Stromal cell of bone marrow (primary cell): ENCODE results near the gene UBE2E2.
"Not testable (repeated sequence)": the region's sequence is repeated elsewhere in the genome, so short reads cannot be mapped to it uniquely, and the experiment has no call there.

Experiments used
- DNase-seq: peaks from one replicate; pipeline ENCODE4 v3.0.0-alpha.2; 2012; ENCODE audit warnings: low read depth

The UBE2E2 gene

DNA sequence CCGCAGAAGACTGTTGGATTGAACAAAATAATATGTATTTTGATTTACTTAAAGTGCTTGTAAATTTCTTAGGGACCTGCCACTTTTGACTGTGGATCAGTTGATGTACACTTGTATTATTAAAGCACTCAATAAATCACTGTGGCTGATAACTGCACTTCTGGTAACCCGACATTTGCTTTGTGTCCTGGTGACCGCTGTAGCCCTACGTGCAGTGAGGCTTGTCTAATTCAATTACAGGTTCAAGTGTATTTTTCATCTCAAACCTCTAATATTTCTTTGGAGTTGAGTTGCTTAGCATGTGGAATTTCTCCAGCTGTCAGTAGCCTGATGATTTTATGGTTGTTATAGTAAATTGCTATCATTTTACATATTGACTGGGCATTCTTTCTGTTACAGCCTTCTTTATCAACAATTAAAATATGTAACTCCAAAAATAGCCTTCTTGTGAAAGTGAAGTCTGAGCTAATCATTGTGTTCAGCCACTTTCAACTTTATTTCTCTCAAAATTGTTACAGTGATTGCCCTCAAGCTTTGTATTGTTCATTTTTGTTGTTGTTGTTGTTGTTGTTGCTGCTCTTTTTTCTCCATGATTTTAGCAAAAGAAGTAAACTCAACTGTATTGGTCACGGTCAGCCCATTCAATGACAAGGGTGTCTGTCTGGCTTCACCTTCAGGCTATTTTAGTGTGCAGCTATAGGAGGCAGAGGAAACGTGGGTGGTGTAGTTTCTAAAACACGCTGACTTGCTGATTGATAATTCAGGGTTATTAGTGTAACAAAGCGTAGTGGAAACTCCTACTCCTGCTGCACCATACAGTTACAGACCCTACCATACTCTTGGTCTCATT is 387.5 kb downstream of the UBE2E2 start:
- DNase-seq = no peak

DNA sequence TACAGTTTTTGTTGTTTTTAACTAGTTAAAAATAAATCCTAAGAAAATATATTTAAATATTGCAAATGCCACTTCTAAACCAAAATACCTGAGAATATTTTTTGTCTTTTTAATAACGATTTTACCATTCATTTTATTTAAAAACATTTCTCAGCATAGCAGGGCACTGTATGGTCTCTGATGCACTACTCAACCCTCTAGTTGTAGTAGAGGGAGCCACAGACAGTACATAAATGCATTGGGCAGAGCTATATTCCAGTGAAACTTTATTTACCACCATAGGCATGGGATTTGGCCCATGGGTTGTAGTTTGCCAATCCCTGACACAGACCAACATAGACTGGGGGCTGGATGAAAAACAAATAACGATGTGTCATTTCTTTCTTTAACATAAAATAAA is 388.2 kb downstream of the UBE2E2 start:
- no peak for DNase-seq

GRCh38 chr3:23592961-23593931 is 390.1 kb downstream of the UBE2E2 start:
- DNase-seq = no peak

GRCh38 chr3:23594066-23594465 is 390.9 kb downstream of the UBE2E2 start:
- DNase-seq = no peak

DNA sequence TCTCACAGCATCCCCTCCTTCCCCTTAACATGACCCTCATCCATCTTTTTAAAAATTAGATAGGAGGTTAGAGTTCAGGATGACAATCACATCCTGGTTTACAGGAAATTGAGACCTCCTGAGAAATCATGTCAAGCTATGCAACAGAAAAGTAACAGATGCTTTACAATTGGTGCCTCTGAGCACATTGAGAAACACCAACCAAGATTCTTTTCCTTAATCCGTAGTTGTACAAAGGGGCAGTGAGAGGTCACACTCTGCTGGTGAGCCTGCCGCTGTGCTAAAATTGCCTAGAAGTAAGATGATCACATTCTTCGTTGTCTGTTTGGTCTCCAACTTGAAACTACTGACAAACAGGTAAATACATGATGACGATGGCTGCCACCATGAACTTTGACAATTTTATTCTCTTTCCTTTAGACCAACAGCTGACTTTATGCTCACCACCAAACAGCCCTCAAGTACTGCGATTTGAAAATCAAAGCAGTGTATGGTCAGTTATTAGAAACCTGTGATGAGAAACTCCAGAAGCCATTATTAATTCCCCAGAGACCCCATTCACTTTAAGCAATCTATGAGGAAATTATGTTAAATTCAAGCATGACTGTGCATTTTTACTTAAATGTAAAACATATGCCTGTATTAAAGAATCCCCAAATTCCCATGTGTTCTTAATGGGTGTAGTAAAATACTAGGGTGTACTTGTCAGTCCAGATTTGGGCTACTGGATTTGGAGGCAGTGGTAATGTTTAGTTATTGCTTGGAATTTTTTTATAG is 392.0 kb downstream of the UBE2E2 start:
- DNase-seq = no peak

DNA sequence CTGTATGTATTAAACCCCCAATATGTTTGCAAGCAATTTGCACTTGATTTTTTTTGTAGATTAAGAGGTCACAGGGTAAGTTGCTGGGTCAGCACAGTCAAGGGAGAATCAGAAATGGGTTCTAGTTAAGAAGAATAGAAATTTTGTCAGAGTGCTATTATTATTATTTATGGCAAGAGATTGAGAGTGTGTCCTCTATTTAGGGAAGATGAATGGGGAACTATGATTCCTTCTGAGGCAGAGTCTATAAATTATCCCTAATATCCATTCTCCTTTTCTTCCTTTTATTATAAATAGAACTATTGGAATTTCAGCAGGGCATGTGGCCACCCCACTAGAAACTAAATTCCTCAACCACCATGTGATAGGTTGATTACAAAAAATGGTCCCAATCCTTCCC is 392.7 kb downstream of the UBE2E2 start:
- no peak for DNase-seq

DNA sequence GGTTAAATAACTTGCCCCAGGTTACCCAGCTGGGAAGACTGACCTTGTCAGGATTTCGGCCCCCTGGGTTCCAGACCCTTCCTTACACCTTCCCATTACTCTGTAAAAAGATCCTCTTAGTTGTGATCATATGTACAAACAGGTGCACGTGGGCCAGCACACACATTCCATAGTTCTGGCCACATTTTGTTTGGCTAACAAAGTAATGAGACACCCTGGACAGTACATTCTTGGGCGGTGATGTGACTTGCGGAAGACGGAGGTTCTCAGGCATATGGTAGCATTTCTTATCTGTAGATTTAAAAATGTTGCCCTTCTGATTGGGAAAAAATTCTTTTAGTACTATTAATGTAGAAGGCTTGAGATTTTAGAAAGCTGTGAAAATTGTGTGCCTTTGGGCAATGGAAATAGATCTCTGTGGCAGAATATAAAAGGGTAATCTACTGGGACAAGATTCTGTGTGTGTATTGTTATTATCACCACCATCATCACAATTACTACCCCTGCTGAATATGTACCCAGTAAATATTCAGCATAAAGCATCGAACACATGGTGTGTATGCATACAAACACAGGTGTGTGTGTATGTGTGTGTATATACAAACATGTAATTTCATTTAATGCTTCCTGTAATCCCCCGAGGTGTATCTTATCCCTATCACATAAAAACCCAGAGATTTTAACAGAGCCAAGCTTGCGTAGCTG is 397.2 kb downstream of the UBE2E2 start:
- DNase-seq = no peak

GRCh38 chr3:23601091-23601822 is 398.1 kb downstream of the UBE2E2 start:
- no peak for DNase-seq

DNA sequence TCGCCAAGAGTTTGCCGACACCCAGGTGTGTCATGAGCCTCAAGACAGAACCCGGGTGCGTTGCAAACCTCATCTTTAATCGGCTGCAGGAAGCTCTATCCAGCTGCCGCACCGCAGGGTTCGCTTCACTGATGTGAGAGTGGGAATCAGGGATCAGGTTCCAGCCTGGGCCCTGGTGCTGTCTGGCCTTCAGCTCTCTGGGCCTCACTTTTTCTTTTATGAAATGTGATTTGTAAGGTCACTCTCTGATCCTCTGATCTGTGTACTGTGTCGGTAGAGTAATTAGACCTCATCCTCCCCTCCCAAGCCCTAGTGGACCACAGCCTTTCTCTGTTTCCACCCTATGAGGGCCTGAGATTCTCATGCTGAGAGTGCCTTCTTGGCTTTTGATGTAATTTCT is 399.8 kb downstream of the UBE2E2 start:
- no peak for DNase-seq

GRCh38 chr3:23607184-23607847 is 404.2 kb downstream of the UBE2E2 start:
- DNase-seq = no peak

- DNase-seq = no peak
Measured at GRCh38 chr3:23608650-23609049, 405.5 kb downstream of the UBE2E2 start.

- peak; percentile 55 for DNase-seq
Measured at GRCh38 chr3:23611737-23612295, 408.7 kb downstream of the UBE2E2 start.

- DNase-seq = peak; percentile 23
Measured at GRCh38 chr3:23612296-23612891, 409.3 kb downstream of the UBE2E2 start.

DNA sequence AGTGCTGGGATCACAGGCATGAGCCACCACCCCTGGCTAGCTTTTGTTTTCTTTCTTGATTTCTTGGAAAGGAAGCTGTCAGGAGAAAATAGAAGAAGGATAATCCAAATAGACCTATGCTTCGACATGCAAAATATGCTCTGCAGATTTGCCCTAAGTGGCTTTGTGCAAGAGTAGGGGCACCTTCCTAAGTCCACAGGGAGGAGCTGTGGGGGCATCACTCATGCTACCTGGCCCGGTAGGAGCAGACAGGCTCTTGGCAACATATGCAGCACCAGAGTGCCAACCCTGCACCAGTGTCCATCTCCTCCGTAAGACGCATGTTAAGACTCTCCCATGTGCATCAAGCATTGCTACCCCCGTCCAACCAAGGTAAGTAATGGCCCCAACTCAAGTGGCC is 411.9 kb downstream of the UBE2E2 start:
- no peak for DNase-seq

- DNase-seq = not testable (repeated sequence)
Measured at GRCh38 chr3:23618475-23618874, 415.3 kb downstream of the UBE2E2 start.

DNA sequence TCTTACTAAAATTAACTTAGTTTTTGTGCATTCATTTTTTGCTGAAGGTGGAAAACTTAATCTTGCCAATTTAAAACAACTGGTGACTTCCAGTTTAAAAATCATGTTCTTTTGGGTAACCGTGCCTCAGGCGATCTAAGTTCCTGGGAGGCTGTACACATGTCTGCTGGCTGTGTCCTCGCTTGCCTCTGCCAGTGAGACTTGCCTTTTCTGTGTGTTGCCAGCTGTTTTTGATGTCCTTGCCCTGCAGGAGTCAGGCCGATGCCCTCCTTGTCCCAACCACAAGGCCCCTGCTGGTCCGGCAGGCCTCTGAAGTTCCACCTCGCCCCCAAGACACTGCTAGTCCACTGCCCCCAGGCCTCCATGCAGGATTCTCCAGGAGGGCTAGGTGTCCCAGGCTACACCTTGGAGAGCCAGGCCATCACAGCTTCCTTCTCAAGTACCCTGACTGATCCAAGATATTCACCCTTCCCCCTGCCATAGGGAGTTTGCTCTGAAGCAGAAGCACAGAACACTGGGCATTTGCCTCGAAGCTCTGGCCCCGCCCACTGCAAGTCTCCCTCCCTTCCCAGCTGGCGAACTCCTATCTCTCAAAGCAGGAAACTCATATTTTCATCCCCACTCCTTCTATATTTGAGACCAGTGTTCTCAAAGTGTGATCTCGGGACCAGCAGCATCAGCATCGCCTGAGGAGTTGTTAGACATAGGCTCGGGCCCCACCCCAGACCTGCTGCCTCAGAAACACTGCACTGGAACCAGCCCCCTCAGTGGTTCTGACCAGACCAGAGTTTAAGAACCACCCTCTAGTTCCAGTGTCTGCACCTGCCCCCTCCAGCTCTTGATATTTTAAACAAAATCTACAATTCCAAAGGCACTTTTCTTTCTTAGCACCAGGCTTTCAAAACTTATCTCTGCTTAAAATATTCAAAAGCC is 416.8 kb downstream of the UBE2E2 start:
- DNase-seq = no peak

GRCh38 chr3:23620638-23621015 is 417.5 kb downstream of the UBE2E2 start:
- DNase-seq = no peak

DNA sequence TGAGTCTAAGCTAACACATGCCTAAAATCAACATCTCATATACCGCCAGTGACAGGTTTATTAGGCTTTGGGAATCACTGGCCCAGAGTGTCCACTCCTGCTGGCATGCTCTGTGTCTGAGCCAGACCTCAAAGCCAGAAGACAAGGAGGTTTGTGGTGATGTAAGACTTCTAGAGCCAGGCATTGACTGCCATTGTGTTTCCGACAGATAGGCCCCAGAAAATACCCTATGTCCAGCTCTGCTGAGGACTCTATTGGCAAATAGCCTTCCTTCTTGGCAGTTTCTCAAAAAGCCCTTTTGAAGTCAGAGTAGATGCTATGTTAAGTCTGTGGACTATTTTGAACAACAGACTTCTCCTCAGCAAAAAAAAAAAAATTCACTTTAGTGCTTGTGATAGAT is 420.7 kb downstream of the UBE2E2 start:
- DNase-seq = no peak
